NCI-H2196 treated with DMSO at 0.1 percent for 48 hours (cell line): Measurements from ENCODE around the gene UNC13C.

Source experiments
- DNase-seq: peaks from one replicate; lab custom pipeline; 2025; ENCODE audit not compliant: unreplicated experiment; lab: John Stamatoyannopoulos, UW

UNC13C gene

DNA sequence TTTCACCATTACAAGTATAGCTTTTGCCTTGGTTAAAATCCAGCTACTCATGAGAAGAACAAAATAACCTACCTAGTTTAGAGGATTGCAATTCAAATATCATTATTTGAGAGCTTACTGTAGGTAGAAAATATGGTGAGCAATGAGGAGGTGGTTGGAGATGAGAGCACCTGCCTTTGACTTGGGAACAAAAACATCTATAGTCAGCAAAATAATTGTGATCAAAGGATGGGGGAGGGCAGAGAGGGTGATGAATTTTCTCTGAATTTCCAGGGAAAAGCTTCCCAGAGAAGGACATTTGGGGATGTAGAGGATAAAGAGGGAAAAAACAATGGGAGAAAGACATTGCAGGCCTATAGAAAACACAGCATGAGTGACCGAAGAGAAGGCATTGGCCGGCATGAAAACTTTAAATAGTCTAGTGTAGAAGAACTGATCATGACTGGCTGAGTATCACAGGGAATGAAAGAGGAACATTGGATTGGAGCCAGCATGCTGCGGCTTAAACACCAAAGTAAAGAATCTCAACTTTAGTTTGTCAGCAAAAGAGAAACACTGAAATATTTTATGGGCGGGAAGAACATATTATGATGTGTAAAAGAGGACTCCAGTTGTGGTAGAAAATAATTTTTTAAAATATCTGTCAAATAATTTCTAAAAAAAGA, 581.3 kb downstream of the UNC13C start:
- DNase-seq = no peak

DNA sequence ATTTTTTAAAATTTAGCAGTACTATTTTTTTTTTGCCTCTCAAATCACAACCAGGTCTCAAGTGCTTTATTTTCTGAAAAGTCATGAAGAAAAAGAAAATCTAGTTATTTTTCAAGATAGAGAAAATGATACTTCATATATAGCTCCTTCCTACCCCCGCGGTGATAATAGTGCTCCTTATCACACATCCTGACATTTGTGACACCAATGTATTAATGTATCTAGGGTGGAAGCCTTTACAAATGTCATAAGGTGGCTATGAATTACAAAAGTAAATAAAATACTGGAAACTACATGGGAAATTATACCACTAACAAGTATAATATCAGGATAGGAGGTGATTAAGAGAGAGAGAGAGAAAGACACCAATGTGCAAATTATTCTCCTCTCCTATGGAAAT, 582.2 kb downstream of the UNC13C start:
- no peak for DNase-seq

DNA sequence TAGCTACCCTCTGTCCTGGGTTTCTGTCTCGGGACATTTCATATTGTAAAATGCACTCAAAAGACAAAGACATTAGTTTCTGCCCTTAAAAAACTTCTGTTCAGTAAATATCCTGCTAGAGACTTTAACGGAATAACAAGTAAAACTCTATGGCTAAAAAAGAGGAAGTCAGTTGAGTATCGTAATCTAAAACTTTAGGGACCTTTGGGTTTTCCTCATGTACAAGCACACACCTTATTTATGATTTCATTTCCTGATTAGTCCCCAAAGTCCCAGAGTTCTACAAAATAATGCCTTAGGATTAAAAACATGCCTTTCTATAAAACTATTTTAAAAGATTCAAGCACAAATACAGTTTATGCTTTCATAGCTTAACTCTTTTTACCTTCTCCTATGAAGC, 585.9 kb downstream of the UNC13C start:
- no peak for DNase-seq

DNA sequence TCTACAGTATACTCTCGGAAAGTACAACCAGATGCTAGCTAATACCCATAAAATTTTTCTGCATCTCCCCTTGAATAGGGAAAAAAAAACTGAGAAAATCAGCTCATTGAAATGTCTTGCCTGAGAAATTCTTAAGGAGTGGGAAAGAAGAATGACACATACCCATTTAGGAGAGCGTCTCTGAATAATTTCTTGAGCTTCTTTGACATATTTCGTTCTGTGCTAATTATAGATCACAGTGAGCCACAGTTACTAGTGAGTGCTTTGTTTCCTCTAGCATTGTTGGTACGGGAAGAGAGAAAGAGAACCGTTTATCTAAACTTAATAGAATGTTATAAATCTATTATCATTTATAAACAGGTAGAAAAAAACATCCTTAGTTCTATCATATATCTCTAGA, 588.4 kb downstream of the UNC13C start:
- no peak for DNase-seq

DNA sequence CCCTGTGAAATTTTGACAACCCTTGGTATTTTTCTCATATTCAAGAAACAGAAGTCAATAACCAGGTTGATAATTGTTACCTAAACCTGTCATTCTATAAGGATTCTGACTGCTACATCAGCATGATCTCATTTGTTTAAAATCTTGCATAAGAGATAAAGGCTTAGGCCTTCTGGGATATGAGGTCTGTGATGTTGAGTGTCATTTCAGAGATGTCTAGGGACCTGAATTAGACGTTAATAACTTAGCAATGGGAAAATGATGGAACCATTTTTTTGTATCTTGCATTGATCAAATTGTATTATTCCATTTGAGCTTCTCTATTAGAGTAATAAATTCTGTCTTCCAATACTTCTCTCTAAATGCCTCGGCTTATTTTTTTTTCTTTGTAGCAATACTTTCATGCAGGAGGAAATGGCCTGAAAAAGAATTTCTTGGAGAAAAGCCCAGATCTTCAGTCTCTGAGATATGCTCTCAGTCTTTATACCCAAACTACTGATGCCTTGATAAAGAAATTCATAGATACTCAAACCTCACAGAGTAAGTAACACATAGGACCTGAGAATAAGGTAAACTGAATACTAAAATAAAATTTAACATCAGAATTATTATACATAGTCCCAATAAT, 589.3 kb downstream of the UNC13C start:
- no peak for DNase-seq

DNA sequence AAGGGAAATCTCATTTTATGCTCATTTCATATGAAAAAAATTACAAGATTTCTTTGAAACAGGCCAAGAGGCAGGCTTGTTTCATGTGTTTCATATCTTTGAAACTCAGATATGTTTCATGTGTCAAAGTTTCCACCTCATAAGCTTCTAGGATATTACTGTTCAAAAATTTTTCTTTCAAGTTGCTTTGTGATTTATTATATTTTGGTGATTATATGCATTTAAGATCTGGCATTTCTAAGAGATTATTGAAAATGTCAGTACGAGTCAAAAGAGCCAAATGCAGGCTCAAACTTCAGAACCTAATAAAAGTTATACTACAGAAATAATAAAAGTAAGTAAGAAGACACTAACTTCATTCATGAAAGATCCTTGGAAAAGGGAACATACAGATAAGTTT, 590.1 kb downstream of the UNC13C start:
- no peak for DNase-seq

DNA sequence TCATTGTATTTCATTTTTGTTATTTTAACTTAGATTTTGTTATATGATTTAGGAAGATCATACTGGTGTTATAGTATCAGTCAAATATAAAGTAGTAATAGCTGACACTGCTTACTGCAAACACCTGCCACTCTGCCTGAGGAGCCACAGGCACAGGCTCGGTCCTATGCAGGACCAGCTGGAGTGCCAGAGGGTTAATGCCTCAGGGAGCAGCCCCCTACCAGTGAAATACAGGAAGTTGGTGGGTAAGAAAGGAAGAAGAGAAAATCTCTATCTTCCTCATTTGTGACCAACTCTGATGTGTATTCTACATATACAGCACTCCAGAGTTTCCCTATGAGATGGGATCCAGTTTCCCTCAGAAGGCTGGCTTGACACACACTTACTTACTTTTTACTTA, 593.3 kb downstream of the UNC13C start:
- DNase-seq = no peak

DNA sequence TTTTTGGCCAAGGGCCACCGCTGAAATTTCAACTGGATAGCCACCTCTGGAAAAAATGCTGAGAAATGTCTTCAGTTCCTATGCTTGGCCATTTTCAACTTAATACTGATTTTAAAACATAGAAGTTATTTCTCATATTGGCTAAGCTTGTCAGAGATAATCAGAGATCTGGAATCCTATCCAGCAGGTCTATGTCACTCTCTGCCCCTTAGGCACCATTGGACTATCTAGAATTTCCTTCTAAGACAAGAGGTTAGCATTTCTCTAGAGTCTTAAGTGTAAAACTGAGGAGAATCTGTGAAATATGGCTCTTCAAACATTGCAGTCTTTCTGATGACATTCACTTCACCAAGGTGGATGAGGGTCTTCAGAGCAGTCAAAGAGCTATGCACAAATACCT, 597.3 kb downstream of the UNC13C start:
- no peak for DNase-seq

DNA sequence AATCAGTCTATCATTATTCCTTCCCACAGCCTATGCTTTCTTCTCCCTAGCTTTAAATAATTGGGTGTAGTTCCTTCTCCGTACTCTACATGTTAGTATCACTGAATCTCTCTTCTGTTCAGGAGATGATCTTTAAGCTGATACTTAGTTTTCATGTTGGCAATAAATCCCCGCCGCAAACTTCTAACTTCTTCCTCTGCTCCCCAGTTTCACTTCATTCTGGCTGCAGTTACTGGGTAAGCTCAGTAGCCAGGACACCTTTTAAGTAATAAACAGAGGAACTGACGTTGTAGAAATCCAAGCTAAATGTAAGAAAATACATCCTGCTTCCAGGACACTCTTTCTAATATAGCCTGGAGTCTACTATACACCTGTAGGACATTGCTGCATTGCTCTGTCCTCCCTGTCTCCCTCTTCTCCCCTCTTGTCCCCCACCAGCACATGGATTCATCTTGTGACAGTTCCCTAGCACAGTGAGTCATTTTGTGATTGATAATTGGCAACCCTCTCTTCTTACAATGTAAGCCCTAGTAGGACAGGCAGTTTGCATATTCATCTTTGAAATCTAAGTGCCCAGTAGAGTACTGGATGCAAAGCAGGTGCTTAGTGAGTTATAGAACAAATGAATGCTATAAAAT, 598.2 kb downstream of the UNC13C start:
- no peak for DNase-seq

DNA sequence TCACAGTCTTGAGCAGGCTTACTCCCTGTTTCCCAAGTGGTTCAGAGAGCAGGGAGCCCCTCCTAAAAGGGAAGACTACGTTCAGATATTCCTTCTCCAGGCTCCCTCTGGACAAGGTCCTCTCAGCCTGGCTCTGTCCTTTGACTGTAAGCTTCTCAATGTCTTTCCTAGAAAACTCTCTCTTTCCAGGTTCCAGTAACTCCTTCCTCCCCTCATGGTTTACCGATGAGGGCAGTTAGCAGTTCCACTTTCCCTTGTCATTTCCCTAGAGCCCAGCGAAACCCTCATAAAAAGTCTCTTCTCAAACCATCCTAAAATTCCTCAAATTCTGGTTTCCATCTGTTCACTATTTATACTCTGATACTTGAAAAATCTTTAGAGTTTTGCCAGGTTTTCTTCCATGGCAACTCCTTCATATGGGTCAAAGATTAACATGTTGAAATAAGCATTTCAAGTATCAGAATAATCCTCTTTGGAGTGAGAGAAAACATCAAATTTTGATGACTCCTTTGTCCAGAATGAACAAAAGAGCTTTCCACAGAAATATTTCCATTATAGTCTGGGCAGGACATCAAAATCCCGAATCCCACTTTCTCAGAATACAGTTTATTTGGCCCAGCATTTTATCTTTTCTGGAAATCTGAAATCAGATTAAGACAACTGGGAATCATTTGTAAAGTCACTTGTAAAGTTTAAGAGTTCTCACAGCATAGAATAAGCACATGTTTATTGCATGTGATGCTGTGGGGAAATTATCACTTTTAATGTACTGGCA, 599.4 kb downstream of the UNC13C start:
- no peak for DNase-seq

DNA sequence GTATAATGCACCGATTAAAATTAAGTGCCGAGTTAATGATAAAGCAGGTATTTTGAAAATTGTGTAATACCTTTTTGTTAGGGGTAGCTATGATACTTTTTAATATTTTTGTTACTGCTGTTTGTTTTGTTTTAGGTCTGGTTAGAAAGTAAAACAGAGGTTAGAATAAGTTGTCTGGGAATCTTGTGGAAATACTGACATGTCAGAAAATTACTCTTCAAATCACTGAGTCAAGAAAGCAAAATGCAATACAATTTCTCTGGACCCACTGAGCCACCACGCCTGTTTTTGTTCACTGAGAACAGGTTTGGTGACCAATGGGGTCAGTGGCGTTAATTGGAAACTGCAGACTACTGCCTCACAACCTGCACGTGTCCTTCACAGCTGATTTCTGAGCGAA, 601.6 kb downstream of the UNC13C start:
- DNase-seq = no peak

DNA sequence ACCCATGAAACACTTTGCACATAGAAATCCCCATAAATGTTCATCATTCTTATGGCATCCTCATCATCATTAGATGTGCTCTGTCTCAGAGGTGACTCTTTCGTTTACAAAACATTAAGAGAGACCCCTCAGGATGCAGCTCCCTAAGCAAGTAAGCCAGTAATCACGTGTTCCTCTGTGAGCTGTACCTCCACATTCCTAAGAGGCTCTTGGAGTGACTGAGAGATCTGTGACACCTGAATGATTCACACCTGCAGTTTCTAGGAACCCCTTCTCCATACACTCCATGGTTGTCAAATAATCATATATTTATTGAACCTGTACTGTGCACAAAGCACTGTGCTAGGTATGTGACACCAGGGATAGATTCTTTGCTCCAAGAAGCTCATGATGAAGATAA, 602.4 kb downstream of the UNC13C start:
- no peak for DNase-seq

DNA sequence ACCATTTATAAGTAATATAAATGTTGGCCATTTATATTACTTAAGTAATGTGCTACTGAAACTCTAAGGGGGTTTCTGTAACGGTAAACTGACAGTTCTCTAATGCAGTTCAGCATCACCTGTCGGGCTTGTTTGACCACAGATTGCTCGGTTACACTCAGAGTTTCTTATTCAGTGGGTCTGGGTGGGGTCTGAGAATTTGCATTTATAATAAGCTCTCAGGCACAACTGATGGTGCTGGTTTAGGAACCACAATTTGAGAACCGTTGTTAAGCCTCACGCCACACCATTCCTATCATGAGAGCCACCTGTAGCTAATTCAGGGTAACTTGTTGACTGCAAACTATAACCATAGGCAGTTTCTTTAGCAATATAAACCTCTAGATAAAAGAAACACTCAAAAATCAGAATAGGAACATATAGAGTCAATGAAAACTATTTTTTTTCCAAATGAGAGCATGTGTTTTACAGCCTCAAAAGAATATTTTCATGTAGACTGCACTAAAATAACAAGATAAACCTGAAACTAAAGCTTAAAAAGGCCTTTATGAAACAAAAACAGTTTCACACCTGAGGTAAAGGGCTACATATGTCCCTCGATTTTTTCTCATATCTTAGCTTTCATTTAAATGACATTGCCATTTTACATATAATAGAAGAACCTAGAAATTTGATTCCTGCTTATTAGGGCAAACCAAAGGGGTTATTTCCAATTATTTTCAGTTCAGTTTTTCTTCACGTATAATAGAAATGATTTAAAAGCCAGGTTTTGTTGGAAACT, 604.8 kb downstream of the UNC13C start:
- DNase-seq = no peak

DNA sequence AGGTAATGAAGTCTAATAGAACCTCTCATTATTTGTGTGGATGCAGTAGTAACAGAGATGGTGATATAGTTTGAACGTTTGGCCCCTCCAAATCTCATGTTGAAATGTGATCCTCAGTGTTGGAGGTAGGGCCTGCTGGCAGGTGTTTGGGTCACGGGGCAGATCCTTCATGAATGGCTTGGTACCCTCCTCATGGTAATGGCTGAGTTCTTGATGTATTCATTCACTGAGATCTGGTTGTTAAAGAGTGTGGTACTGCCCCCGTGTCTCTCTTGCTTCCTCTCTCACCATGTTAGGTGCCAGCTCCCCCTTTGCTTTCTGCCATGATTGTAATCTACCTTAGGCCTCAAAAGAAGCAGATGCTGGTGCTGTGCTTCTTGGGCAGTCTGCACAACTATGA, 606.8 kb downstream of the UNC13C start:
- no peak for DNase-seq

DNA sequence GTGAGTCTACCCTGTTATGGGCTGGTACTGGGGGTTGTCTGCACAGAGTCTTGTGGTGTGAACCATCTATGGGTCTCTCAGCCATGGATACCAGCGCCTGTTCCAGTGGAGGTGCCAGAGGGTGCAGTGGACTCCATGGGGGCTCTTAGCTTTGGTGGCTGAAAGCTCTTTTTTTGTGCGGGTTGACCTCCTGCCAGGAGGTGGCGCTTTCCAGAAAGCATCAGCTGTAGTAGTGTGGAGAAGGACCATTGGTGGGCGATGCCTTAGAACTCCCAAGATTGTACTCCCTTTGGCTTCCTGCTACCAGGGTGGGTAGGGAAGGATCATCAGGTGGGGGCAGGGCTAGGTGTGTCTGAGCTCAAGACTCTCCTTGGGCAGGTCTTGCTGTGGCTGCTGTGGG, 615.9 kb downstream of the UNC13C start:
- no peak for DNase-seq

DNA sequence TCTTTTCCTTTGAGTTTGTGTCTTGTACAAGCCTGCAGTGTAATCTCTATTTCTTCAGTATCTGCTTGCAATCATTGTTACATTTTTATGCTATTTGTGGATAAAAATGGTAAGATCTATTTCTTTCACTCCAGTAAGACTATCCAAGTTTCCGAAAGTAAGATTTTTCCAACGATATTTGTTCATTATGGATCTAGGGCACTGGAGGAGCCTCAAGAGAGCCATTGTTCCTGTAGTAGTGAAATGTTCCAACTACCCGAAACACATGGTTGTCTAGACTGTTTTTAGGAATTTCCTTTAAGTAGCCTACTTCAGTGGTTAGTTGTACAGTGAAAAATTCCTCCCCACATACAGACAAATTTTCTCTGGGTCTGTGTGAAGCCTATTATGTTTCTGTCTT, 621.1 kb downstream of the UNC13C start:
- no peak for DNase-seq

DNA sequence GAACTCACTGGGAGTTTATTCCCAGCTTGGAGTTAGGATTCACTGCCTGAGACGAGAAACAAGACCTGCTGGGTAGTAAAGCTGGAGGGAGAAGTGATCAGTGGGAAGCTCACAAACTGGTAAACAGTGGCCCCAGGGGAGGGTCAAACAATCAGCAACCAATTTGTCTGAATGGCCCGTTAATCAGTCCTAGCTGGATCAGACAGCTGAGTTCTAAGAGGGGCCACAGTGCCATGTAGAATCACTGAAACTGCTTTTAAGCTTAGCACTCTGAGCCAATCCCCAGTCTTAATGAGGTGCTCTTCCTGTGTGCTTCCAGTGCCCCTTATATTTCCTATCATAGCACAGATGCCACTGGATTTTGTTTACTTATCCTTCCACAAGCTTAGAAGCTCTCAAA, 626.8 kb downstream of the UNC13C start:
- no peak for DNase-seq

DNA sequence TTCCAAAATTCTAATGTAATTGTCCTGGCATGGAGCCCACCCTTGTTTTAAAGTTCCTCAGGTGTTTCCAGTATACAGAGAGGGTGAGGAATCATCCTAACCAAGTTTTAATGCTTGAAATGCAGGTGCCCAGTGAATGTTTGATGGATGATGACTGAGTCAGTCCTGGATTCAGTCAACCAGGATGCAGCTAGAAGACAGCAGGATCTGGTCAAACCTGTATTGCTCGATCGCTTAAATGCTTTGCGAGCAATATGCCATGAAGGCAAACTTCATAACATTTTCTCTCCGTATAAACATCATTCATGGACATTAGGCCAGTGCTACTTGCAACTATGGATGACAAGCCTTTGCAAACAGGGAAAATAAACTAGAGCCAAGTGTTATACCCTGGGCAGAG, 627.3 kb downstream of the UNC13C start:
- no peak for DNase-seq

DNA sequence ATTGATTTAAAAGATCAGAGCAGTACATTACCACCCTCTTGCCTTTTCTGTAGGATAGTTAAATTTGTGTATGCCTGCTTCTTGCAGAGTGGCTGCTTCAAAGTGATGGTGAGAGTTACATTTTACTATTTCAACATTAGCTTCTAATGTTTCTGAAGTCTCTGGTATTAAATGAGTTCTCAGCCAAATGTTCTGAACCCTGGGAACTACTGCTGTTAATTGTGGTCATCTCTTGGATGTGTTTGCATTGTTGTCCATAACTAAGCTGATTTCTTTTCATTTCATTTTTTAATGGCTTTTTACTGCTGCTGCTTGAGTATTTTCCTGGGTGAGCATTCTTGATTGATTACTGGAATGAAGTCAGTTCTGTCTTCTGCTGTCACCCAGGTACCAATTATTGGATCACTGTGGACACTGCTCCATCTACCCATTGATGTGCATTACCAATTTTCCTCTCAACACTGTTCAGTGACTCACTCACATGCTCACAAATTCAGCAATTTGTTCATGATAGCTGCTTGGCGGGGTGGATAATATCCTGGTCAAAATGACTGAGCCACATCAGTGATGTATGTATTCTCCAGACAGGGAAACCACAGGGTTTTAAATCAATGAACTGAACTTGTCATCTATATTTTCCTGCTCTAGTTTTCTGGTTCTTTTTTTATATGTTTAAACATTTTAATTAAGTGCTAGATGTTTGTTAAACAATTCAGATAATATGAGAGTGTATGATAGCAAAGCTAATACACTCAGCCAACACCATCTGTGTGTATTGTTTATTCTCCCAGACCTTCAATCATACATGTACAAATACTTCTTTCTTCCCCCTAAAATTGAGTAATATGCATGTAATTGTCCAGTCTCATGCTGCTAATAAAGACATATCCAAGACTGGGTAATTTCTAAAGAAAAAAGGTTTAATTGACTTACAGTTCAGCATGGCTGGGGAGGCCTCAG, 630.9 kb downstream of the UNC13C start:
- no peak for DNase-seq

DNA sequence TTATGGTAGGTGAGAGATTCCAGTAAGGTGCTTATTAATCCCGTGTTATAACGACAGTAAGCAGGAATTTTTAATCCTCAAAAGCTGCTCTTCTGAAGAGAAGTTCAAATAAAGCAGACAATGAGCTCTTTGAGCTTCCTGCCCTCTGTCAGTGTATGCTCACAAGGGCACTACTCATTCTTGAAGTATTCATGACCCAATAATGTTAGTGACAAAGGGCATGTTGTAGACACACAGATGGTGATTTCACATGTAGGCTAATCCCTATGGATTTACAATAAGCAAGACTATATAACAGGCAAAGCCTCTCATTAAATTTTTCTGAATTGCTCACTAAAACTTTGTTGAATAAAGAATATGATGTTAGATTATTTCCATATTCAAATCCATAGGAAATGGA, 639.9 kb downstream of the UNC13C start:
- no peak for DNase-seq
